GM21360 (cell line): ENCODE results near the gene IL17REL.

ENCODE experiments used
- ATAC-seq: cut with Tn5 transposase; IDR thresholded peaks from one replicate; pipeline ENCODE4 v1.9.1; 2021; ENCODE audit warnings: mild to moderate bottlenecking, moderate library complexity; ENCODE audit not compliant: unreplicated experiment

IL17REL gene

DNA sequence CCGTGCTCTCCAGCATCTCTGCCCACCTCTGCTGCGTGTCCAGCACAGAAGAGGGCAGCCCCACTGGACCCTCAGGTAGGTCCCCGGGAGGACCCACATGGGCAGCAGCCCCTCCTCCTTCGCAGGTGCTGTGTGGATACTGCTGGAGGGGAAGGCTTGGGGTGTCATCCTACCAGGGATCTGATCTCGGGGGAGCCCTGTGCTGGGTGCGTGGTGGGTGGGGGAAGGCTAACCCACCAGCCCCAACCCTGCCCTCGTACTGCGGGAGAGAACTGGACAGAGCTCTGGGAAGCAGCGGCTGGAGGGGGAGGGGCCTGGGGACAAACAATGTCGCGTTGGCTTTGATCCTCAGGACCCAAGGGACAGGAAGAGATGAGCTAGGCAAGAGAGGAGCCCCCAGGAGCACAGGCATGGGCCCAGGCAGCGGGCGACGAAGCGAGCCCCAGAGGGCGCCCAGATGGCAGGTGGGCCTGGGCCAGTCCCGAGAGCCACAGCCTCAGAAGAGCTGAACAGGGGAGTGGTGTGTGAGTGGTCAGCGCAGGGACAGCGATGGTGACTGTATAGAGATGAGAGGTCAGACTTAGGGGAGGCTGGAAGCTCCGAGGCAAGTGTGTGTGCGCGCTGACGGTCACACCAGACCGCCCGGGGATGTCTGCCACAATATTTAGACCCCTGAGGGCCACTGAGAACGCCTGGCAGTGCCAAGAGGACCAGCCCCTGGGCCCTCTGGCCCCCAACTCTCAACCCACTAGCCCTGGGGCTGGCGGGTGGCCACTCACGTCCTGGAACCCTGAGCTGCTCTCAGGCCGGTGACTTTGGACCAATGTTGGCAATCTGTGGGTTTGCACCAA lies 53.4 kb downstream of the IL17REL start:
- no peak for ATAC-seq

DNA sequence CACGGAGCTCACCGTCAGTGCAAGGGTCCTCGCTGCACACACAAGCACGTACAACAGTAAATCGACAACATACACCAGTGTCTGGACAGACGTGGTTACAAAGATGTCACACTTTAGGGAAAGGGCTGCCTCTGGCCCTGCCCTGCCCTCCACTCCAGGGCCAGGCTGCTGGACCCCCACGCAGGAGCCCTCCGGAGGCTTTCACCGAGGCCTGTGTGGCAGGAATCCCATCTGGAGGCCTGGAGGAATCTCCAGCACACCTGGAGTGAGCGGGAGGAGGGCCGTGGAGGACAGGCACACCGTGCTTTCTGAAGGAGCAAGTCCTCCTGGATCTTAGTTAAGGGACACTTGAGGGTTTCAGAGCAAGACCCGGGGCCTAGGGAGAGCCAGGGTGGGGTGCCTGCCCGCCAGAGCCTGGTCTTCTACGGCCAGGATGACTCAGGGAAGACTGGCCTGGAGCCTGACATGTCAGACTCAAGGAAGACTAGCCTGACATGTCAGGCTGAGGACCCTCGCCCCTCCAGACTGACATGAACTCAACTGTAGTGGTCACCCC lies 54.1 kb downstream of the IL17REL start:
- ATAC-seq = no peak

GRCh38 chr22:49957826-49958365 lies 54.7 kb downstream of the IL17REL start:
- no peak for ATAC-seq

GRCh38 chr22:49956914-49957825 lies 55.4 kb downstream of the IL17REL start:
- no peak for ATAC-seq

- ATAC-seq = no peak
These were observed 56.2 kb downstream of the IL17REL start for GRCh38 chr22:49956418-49956770.

GRCh38 chr22:49955581-49956417 lies 56.8 kb downstream of the IL17REL start:
- no peak for ATAC-seq

DNA sequence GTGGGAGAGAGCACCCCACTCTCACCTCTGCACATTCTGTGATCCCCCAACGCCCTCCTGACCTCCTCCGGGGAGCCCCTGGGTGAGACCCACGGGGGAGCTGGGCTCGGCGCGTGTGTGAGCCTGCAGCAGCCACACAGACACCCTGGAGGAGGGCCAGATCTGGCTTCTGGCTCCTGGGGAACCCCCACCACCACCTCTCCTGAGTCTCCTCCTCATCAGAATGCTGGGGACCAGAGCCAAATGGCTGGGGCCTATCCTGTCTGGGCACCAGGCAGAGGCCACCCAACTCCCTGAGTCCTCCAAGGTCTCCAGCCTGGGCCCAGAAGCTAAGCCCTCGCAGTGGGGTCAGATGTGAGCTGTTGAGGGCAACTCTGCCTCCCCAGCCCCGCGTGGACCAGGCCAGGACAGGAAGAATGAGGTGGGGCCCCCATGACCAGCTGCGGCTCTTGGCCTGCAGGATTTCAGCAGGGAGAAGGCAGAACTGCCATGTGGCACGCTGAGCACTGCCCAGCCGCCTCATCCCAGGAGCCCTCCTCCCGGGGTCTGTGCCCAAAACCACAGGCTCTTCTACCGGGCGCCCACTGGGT lies 57.5 kb downstream of the IL17REL start:
- ATAC-seq = no peak

GRCh38 chr22:49954354-49954753 lies 58.2 kb downstream of the IL17REL start:
- no peak for ATAC-seq

- no peak for ATAC-seq
These were observed 58.8 kb downstream of the IL17REL start for GRCh38 chr22:49953680-49954344.

- no peak for ATAC-seq
These were observed 59.4 kb downstream of the IL17REL start for GRCh38 chr22:49953027-49953679.

DNA sequence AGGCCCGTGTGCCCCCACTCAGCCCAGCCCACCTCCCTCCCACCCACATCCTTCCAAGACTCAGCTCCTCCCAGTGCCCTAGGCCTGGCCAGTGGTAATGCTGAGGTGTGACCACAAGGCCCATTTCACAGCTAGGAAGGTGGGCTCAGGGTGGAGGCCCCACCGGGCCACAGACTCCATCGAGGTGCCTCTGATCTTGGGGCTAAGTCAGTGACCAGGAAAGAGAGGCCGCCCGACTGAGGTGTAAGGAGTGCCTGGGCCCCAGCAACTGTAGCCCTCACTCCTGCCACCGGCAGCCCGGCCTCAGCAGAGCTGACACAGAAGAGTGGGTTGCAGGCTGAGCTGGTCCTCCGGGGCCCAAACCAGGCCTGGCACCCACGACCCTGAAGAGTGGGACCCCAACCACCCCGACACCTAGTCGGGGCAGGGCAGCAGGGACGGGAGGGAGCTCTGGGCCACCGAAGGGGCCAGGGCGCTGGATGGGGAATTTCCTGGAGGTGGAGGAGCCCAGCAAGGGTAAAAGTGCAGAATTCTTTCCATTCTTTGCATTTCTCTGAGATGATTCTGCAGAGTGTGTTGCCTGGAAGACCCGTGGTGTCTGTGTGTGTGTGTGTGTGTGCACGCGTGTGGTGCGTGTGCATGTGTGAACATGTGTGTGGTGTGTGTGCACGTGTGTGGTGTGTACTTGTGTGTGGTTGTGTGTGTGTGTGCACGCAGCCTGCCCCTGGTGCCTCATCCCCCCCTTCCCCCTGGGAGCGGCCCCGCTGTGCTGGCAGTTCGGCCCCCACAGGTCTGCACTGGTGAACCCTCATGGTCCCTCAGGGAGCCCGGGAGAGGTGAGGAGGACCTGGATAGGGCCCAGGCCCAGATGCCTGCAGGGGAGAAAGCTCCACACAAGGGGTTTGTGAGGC lies 60.3 kb downstream of the IL17REL start:
- ATAC-seq = no peak

DNA sequence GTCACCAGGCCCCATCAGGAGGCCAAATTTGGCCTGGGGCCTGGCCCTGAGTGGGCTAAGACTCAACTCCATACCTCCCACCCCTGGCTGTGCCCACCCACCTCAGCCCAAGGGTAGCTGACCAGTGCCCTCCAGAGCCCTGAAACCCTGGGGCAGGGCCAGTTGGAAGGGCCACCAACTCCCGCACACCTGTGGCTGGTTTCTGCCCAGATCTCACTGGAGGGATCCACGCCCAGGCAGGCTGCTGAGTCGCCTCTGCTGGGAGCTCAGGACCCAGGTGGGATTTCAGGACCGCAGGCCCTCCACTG lies 60.9 kb downstream of the IL17REL start:
- no peak for ATAC-seq

DNA sequence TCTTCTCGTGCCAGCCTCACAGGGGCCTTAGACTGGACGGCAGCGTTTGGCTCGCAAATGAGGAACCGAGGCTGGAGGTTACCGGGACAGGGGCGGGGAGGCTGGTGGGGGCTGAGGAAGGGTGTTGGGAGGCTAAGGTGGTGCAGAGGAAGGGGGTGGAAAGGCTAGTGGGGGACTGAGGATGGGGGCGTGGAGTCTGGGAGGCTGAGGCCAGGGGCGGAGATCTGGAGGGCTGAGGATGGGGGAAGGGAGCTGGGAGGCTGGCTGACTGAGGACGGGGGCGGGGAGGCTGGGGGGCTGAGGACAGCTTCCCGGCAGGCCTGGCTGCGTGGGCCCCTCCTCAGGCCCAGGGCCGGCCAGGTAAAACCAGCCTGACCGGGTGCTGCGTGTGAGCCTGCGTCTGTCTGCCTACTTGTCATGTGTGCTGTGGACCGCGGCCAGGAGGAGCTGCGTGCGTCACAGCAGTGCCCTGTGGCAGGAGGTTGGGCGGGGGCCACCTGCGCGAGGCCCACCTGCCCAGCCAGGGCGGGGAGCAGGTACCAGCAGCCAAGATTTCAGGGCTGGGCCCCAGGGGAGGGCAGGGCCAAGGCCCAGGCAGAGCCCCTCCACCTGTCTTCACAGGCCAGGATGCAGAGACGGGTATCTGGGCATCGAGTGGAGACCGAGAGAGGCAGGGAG lies 61.4 kb downstream of the IL17REL start:
- ATAC-seq = no peak

DNA sequence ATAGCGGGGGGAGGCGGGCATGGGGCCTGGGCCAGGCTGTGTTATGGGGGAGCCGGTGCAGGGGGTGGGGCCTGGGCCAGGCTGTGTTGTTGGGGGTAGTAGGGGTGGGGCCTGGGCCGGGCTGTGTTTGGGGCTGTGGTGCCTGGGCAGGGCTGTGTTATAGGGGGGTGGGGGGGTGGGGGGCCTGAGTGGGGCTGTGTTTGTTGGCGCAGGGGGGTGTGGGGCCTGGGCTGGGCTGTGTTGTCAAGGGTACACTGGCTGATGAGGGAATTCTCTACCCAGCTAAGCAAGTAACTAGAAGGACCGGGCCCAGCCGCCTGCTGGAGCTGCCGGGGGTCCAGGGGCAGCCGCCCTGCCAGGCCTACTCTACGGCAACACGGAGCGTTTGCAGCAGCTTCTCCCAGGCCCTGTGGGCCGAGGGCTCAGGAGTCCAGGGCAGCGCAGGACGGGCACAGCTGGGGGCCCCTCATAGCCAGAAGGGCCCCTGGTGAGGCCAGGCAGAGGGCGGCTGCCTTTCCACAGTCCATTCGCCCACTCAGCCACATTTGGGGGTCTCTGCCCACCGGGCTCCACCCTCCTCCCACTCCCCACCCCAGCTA lies 62.1 kb downstream of the IL17REL start:
- no peak for ATAC-seq

- ATAC-seq = no peak
These were observed 62.7 kb downstream of the IL17REL start for GRCh38 chr22:49949914-49950292.

DNA sequence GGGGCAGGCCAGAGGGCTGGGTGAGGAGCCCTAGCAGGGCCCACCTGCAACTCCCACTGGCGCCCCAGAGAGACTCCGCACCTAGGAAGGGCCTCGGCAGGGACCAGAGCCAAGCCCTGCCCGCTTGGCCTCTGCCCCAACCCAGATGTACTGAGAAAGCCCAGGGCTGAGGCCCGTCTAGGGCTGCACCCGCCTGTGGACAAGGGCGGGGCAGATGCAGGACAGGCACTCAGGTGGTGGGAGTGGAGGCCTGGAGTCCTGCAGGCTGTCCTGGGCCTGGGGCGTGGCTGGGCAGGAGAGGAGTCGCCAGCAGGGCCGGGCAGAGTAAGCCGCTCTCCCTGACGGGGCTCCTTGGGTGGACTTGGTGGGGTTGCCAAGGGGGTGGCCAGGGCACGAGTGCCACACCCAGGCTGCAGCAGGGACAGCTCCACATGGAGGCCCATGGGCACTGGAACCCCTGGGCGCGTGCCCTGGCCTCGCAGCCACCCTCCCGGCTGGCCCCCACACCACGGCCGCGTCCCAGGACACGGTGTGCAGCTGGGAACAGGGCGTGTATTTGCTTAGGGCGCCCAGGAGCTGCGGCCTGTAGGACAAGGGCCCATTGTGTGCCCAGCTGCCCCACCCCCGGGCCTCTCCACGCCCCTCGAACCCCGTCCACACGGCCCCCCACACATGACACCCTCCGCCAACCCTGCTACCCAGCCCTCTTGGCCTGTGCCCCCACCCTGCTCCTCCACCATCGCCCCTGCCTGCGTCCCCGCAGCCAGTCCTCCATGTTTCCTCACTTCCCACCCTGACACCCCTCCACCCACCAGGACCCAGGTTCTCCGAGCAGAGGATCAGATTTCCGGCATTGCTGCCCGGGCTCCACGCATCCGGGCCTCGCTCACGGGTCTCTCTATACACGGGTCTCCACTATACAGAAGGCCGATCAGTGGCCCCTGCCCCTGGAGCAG lies 63.3 kb downstream of the IL17REL start:
- ATAC-seq = no peak
